Activated T-cell treated with anti-CD3 and anti-CD28 coated beads for 24 hours (primary cell): ENCODE data around the gene JAG1.

Experiments
- DNase-seq: peaks from one replicate; pipeline ENCODE4 v3.0.0-alpha.2; 2020; ENCODE audit warnings: low read depth

The JAG1 gene

DNA sequence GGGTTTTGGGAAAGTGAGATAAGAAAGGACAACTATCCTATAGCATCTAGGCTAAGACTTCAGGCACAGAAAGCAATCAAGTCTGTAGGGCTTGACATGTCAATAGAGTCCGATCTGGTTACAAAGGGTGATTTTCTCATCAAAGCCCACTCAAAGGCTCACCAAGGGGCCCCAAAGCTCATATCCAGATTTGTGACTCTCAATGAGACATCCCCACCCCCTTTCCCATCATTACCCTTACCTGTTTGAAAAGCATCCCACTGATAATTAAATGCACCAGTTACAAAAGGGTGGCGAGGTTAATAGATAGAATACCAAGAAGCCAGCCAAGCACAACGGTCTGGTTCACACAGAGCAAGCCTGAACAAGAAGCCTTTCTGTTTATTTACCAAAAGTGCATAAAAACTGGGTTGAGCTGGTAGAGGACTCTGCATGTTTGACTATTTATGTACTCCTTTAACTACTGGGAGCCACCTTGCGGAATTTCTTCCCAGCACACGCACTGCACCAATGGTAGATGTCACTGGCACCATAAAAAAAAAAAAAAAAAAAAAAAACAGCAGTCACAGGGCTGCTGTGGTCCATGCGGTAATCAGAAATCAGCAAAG is 6.1 kb downstream of the JAG1 start:
- DNase-seq = no peak

GRCh38 chr20:10667077-10667401 is 6.8 kb downstream of the JAG1 start:
- no peak for DNase-seq

DNA sequence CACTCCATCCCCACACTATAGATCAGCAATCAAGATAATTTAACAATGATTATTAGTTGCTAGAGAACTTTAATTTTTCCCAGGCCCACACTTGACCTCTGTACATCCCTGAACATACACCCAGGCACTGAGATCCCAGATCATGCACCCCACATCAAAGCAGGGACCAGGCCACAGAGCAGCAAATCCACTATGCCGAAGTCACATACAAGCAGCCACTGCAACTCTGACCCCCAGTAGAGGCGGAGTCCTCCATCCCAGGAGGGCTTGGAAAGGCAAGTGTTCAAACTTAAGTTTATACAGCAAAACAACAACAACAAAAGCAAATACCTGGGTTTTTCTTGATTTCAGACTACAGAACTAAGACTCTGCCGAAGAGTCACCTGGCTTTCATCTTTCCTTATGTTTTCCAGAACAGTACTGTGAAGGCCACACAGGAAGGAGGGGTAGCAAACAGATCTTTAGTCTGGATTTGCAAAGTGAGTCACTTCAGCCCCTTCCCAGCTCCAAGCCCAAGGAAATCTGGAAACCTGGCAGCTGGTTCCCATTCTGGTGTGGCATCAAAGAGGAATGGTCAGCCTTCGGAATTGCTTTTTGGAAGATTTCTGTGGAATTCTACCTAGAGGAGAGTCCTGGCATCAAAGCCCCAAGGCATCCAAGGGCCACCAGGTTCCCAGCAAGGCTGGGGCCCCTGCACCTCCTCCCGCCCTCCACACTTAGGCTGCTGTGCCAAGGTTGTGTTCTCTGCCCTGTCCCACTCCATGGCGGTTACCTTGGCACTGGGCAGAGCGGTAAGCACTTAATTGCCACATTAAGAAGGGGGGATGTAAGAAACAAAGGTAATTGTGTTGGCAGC is 7.3 kb downstream of the JAG1 start:
- no peak for DNase-seq

DNA sequence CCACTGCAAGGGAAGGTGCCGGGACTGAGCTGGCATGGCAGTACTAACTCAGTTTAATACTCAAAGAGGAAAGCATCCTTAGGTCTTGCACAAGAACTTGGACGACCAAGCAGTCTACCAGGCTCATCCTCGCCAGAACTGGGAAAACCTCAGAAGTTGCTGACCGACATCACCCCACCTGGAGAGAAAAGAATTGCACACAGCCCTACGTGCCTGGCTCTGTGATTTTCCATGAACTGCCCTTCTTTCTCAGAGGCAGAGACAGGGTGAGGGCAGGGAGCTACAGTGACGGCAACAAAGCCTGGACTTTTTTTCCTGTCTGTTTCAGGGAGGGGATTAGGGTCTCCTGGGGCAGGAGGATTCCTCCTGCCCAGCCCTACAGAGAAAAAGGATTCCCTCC is 8.0 kb downstream of the JAG1 start:
- no peak for DNase-seq

DNA sequence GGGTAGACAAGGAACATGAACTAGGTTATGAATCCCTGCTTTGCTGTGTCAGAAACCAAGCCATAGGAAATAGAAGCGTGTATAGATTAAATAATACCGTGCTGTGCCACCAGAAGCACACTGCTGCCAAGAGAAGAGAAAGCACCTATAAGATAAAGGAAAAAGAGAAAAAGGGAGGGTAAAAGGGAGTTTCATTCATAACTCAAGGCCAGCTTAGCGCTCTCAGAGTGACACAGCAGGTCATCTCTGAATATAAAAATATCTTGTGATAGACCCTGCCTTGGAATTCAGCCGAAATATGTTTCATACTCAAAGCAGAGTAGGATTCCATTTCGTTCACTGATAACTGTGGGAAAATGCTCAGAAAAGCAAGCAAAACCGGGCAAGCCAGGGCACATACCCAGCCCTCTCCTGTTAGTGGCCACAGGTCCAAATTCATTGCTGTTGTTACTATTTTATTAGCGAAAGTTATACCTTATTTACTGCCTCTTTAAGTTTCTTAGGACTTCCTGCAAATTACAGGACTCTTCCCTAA is 8.7 kb downstream of the JAG1 start:
- no peak for DNase-seq

- no peak for DNase-seq
These were observed 10.0 kb downstream of the JAG1 start for GRCh38 chr20:10663756-10664155.

DNA sequence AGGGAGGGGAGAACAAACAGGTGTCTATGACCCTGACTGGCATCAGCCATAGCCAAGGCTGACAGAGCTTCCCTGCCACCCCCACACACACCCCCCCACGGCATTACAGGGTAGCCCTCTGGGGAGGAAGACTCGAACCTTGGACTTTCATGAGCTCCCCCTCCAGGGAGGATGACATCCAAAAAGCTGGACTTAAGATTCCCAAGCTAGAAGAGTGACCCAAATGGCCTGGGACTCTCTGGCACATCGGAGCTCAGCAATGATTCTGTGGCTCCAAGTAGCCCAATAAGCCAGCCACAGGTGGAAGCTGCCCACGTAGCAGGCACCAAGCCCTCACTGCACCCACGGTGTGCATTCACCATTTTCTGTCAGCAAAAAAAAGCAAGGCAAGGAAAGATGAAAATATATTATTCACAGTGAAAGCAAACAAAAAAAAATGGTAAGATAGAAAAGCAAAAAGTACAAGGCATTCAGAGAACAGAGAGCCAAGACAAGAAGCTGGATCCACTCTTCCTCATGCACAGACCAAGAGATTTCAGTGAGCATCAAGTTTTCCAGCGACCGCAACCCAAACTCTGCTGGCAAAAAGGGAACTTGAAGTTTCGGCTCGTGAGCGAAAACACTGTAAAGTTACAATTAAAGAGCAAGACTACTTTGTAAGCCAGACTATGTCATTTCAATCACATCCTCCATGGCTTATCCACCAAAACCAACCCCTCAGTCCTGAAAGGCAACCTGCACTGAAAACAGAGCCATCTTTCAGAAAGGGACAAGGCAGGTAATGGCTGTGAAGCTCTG is 10.9 kb downstream of the JAG1 start:
- DNase-seq = no peak

- DNase-seq = no peak
These were observed 11.6 kb downstream of the JAG1 start for GRCh38 chr20:10662151-10662550.

- DNase-seq = no peak
These were observed 12.5 kb downstream of the JAG1 start for GRCh38 chr20:10661261-10661660.

DNA sequence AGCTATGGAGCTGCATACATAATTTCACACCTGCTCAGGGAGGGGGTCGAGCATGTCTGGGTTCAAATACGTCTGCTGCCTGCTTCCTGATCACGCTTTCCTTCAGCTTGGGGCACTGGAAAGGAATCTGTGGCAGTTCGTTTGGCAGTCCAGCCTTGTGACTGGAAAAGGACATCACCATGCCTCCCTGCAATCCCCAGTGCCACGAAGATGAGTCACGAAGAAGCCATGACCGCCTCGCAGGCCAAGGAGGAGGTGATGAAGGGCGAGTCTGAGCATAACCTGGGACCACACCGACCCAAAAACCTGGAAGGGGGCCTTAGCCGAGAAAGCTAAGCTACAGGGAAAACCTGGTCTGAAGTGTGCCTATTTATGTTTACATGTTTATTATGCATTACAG is 13.1 kb downstream of the JAG1 start:
- DNase-seq = no peak

DNA sequence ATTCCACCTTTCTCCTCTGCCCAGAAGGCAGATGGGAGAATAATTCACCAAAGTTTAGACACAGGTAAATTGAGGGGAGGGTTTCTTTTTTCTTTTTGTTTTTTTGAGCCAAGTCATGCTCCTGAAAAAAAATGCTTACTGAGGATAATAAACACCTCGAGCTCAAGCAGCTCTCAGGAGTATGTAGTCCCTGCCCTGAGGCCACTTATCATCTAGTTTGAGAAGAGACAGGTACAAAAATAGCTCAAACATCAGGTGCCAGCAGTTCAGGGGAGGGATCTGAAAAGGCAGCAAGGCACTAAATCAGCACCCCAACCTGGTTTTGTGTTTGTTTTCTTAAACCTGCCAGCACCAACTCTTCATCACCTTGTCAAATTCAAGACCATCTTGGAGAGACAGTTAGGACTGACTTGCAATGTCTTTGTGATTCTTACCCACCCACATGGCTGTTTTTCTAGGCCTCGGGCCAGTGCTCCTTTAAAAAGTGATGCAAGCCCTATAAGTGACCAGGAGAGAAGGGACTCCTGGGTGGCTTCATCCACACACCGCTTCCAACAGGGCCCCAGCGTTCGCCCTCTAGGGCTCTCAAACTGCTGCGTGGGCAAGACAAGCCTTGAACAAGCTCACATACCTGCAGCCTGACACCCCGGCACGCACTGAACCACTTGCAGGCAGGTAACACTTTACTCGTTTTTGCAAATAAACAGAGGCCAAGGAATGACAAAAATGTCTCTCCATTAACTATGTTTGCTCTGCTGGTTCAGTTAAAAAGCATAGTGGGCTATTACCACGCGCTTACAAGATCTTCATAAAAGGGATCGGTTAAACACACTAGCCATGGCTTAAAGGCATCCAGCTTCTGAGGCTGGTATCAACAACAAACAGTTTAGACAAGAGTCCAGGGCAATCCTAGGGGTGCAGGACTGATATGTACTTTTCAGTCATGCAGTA is 13.9 kb downstream of the JAG1 start:
- DNase-seq = no peak

DNA sequence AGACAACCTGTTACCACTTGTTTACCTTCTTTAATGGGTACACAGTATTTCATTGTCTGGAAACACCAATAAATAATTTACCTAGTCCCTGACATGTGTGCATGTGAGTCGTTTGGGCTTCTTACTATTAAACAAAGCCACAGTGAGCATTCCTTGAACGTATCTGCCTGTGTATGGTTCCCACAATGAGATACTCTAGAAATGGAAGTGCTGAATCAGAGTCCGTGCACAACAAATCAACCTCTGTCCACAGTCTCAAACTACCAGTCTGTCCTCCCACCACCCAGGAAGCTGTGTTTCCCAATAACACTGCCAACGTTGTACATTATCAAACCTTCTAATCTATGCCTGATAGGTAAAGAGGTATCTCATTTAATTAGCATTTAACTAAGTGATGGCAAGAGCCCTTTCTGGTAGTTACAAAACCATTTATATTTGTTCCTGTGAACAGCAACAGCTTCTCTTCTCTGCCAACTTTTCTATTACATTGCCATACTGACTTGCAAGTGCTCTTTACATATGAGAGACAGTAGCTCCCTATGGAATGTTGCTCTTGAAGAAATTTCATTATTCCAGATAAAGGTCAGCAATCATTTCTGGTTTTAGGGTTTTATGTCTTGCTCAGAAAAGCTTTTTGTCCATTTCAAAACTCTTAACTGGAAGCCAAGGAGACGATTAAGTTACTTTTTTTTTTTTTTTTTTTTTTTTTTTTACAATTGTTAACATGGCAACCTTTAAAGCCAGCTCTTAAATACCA is 14.7 kb downstream of the JAG1 start:
- no peak for DNase-seq

GRCh38 chr20:10658051-10658823 is 15.6 kb downstream of the JAG1 start:
- DNase-seq = no peak

GRCh38 chr20:10657453-10657852 is 16.3 kb downstream of the JAG1 start:
- no peak for DNase-seq

DNA sequence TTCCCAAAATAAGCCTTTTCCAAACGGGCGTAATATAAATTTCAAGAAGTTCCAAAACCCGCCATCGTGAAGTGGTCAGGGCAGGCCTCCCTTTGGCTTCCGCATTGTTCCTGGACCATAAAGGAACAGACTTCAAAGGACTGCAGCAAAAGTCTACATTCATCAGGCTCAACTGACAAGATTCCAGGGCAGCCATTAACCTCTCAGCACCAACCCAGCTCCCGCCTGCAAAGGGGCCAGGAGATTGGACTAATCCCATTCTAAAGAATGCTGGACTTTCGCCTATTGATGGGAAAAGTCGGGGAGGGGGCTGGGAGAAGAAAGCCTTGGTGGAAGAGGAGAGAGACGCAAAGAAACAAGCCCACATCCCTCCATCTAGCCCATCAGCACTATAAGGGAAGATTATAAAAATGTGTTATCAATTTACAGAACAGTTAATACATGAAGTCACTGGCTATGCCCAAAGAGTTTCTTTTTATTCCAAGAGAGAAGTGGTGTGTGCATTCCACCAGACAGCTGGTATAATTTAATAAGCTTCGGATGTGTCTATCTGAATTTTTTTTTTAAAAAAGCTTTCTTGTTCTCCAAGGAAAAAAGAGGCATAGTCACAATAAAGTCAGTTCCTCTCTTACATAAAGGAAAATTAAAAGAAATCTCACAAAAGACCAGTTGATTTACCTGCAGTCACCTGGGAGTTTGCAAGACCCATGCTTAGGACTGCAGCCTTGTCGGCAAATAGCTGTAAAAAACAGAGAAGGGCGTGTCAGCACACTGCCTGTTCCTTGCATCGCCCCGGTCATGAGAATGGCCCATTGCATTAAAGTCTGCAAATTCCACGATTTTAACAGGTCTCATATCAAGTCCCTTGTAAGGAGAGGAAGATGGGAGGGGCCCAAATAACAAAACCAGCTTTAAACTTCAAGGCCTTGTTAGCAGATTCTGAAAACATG is 17.8 kb downstream of the JAG1 start:
- DNase-seq = no peak

GRCh38 chr20:10654630-10655029 is 19.2 kb downstream of the JAG1 start:
- DNase-seq = no peak

GRCh38 chr20:10654250-10654610 is 19.6 kb downstream of the JAG1 start:
- no peak for DNase-seq

GRCh38 chr20:10653599-10654249 is 20.1 kb downstream of the JAG1 start:
- DNase-seq = no peak
